Activated CD4-positive, alpha-beta T cell treated with anti-CD3 and anti-CD28 coated beads, Interleukin-2, amount 50 U/mL, for 48 hours (primary cell): ENCODE data around the gene IGSF9.
A peak's percentile ranks its signal among the peaks of the same experiment; 100 is the strongest.

Experiments used
- DNase-seq, 2 experiments: peaks; one replicate each; pipeline ENCODE4 v3.0.0-alpha.2; 2020

IGSF9 gene, protein sequence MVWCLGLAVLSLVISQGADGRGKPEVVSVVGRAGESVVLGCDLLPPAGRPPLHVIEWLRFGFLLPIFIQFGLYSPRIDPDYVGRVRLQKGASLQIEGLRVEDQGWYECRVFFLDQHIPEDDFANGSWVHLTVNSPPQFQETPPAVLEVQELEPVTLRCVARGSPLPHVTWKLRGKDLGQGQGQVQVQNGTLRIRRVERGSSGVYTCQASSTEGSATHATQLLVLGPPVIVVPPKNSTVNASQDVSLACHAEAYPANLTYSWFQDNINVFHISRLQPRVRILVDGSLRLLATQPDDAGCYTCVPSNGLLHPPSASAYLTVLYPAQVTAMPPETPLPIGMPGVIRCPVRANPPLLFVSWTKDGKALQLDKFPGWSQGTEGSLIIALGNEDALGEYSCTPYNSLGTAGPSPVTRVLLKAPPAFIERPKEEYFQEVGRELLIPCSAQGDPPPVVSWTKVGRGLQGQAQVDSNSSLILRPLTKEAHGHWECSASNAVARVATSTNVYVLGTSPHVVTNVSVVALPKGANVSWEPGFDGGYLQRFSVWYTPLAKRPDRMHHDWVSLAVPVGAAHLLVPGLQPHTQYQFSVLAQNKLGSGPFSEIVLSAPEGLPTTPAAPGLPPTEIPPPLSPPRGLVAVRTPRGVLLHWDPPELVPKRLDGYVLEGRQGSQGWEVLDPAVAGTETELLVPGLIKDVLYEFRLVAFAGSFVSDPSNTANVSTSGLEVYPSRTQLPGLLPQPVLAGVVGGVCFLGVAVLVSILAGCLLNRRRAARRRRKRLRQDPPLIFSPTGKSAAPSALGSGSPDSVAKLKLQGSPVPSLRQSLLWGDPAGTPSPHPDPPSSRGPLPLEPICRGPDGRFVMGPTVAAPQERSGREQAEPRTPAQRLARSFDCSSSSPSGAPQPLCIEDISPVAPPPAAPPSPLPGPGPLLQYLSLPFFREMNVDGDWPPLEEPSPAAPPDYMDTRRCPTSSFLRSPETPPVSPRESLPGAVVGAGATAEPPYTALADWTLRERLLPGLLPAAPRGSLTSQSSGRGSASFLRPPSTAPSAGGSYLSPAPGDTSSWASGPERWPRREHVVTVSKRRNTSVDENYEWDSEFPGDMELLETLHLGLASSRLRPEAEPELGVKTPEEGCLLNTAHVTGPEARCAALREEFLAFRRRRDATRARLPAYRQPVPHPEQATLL

DNA sequence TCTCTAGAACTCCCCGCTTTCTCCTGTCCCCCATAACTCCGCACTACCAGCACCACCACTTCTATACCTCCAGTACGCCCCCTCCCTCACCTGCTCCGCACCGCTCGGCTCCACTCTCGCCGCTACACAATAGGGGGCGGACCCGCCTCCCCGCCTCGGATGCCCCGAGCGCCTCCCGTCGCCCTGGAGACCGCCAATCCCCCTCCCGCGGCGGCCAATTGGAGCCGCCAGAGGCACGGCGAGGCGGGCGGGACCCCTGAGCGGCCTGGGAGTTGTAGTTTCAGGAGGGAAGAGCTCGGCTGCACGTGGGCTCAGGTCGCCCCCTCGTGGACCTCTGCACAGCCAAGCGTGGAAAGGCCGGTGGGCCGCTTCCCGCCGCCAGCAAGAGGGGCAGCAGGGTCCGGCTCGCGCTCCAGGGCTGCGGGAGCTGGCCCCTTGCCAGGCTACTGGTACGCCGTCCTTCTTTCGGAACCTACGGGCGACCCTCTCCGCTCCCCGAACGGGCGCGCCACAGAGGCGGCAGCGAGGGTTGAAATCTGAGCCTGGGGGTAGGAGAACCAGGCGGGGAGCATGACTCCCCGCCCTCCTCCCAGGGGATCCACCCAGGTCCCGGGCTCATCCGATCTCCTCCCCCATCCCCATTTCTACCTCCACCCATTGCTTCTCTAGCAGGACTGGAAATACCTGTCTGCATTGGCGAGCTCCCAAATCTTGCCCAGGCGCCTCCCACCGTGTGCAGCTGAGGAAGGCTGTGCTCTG lies at the start of gene IGSF9:
Gene IGSF9, minus strand, starts transcription at position 131 of the 759 bp plus-strand sequence. CDS start 2,159 bp downstream, outside the sequence.
- DNase-seq: peak; percentile 59 to 66

DNA sequence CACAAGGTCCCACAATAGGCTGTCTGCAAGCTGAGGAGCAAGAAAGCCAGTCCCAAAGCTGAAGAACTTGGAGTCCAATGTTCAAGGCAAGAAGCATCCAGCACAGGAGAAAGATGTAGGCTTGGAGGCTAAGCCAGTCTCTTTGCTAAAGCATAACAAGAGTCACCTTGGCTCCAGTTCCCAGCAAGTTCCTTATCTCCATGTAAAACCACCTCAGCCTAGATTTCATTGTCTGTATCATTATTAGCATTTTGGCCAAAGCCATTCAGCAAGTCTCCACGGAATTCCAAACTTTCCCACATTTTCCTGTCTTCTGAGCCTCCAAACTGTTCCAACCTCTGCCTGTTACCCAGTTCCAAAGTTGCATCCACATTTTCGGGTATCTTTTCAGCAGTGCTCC lies 49.5 kb upstream of the IGSF9 start:
- DNase-seq: no peak

DNA sequence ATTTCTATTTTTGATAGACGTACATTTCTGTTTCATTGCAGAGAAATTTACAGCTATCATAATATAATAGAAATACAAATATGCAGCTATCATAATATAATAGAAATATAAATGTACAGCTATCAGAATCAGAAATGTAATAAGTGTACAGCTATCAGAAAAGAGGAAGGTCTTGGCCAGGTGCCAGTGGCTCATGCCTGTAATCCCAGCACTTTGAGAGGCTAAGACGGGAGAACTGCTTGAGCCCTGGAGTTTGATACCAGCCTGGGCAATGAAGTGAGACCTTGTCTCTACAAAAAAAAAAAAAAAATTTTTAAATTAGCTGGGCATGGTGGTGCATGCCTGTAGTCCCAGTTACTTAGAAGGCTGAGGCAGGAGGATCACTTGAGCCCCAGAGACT lies 48.5 kb upstream of the IGSF9 start:
- no peak for DNase-seq

DNA sequence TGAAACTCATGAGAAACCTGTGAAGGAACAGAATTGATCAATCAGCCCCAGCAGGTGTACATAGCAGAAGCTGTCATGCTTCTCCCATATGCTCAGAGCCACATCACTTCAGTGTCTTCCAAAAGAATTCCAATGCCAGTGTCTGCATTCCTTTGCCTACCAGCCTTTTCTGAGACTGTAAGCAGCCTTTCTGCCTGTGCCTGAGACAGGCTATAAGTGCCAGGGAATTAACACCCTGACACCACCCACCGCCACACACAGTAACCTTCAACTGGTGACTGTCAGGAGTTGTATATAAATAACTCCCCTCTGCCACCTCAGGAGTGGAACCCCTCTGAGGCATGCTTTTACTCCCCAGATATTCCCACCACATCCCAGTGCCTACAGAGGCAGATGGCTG lies 46.7 kb upstream of the IGSF9 start:
- DNase-seq: no peak

DNA sequence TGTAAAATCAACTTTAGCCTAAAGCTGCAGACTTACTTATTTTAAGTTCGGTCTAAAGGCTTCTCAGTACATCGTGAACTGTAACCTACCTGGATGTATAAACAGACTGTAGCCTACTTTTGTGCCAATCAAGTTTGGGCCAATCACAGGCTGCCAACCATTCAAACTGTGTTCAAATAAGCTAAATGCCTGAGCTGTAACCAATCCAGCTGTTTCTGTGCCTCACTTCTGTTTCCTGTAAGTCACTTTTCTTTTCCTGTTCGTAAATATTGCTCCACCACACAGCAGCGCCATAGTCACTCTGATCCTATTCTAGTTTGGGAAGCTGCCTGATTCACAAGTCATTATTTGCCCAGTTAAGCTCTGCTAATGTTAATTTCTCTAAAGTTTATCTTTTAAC lies 46.1 kb upstream of the IGSF9 start:
- DNase-seq: no peak

DNA sequence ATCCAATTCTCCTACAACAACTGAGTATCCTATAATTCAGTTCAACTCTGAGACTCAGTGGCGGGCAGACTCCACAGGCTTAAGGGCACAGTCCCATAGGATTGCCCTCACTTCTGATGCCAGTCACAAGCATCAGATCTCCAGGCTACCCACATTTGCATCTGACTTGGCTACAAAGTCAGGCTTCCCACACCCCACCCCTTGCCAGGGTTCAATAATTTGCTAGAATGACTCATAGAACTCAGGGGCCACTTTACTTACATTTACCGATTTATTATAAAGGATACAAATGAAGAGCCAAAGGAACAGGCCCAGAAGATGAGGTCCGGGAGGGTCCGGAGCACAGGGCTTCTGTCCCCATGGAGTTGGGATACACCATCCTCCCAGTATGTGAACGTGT lies 44.6 kb upstream of the IGSF9 start:
- no peak for DNase-seq

DNA sequence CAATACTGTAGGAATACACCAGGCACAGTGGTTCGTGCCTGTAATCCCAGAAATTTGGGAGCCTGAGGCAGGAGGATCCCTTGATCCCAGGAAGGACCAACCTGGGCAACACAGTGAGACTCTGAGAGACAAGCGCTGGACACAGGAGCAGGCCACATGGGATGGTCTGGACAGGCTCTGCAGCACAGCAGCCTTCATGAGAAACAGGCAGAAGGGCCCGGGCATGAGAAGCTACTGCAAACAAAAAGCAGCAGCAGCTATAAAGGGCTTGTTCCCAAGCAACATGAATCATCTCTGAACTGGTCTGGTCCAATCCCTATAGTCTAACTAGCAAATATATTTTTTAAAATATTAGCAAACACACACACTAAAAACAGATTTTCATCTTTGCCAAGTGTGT lies 44.2 kb upstream of the IGSF9 start:
- no peak for DNase-seq

DNA sequence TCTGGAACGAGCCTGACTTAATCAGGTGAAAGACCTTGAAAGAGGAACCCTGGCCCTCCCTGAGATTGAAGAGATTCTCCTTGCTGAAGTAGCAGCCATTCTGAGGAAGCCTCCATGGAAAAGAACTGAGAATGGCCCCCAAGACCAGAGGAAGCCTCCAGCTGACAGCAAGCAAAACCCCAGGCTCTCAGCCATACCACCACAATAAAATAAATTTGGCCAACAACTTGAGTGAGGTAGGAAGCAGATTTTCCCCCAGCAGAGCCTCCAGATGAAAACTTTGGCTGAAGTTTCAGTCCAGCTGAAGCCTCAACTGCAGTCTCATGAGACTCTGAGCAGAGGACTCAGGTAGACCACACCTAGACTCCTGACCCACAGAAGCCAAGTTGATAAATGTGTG lies 42.6 kb upstream of the IGSF9 start:
- no peak for DNase-seq

DNA sequence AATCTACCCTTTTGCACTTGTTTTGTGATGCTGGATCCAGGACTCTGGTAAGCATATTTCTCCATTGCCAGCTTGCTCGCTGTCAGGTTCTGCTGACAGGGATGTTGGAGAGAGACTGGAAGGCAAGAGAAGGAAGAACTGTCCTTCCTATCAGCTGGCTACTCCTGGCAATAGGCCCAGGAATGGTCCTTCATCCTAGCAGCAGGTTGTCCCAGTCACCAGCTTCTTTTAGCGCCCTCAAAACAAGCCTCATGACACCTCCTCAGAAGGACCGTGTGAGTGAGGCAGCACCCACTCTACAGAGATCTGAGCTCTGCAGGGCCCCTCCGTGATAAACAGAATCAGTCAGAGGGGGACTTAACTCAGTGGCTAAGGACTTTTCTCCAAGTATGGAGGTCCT lies 41.8 kb upstream of the IGSF9 start:
- DNase-seq: no peak

DNA sequence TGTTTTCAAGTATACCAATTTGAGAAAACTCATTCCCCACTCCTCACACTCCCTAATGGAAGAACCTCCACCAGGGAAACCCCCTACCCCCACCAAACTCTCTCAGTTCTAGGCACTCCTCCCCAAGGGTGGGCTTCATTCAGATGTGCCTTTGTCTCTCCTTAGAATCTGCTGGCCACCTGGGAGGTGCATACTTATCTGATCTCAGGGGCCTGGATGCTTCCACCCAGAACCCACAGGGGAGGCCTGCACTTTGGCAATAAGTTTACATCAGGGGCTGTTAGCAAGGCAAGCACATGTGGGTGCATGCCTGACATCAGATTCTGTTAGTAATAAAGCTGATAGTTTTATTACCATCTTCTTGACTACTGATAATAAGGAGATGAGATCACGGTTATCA lies 41.1 kb upstream of the IGSF9 start:
- DNase-seq: no peak

DNA sequence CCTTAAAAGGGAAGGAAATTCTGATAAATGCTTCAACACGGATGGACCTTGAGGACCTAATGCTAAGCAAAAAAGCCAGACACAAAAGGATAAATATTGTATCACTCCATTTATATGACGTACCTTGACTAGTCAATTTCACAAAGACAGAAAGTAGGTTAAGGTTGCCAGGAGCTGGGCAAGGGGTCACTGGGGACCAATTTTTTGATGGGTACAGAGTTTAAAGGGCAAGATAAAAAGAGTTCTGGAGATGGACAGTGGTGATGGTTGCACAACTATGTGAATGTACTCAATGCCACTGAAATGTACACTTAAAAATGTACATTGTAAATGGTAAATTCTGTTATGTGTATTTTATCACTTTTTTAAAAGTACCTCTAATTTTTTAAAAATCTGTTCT lies 40.7 kb upstream of the IGSF9 start:
- DNase-seq: no peak

DNA sequence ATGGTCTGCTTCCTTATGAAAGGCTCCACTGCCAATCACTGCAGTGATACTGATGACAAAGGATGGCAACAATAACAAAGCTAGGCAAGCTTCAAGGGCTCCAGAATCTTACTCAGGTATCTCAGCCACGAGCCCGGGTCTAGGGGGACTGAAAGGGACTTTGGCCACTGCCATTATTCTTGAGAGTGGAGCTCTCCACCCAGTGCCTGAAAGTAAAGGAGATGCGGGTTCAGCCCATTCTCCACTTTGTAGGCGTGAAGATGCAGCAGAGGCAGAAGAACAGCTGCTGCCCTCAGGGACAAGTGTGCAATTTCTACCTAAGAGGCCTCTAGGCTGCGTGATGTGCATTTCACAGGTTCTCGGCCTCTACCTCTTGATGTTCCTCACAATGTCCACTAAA lies 40.1 kb upstream of the IGSF9 start:
- no peak for DNase-seq

DNA sequence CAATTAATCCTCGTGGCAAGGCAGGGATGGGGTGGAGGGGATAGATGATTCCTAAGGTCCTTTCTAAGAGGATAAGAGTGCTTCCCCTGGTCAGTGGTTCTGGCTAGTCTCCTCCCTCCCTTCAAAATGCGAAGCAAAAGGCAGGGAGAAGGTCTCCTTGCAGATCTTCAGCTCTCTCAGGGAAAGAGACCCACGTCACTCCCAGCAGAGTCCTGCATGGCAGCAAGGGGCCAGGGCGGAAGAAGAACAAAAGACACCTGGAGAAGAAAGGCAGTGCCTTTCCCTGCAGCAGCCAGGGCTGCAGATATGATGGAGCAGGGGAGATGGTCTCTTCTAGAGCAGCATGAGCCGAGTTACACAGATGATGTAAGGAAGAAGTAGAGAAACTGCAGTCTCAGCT lies 38.3 kb upstream of the IGSF9 start:
- no peak for DNase-seq

DNA sequence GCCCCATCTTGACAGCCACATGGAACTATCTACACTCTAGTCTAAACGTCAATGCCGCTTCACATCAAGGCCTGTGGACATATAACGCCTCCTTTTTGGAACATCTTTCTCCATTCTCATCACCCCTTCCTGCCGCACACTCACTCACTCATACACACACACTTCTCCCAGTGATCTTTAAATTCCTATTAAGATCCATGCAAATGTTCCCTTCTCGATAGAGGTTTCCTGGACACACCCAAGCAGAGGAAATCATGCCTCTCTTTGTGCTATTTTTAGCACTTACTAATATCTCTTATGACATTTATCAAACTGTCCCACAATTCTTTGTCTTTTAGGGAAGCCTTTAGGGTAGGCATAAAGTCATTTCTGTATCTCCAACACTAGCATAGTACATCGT lies 36.9 kb upstream of the IGSF9 start:
- no peak for DNase-seq

DNA sequence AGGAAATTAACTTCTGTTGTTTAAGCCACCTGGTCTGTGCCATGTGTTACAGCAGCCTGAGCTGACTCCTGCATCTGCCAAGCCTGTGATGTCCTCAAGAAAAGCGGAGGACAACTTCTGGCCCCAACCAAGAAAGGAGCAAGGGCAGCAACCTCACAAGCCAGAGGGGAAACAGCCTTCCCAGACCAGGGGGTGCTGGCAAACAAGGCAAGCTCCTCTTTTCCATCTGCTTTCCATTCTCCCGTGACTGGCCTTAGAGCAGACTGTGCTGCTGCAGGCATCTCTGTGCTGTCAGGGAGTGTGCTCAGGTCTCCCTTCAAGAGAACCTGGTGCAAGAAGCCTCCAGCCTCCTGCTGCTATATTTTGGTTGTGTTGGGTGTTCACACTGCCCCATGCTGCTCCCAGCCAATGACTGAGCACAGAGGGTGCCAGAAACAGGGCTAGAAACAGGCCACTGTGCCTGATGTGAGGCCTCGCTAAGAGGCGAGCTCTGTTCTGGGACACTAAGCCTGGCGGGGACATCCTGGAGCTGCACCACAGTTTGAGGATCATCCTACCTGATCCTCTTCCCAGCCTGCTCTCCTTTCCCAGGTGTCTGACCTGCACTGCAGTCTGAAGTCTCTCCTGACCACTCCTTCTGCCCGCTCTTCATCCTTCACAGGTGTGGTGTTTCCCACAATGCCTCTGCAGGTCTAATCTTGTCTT lies 36.1 kb upstream of the IGSF9 start:
- DNase-seq: no peak

DNA sequence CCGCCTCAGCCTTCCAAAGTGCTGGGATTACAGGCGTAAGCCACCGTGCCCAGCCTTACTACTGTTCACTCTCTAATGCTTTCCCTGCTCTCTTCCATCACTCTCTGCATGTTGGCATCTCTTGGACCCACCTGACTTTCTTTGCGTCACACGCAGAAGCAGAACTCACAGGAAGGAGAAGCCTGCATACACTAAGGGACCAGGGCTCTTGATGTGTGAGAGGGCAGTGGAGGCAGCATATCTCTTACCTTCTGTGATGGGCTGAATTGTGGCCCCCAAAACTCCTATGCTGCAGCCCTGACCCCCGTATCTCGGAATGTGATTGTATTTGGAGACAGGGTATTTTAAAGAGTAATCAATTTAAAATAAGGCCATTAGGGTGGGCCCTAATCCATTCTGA lies 35.4 kb upstream of the IGSF9 start:
- DNase-seq: no peak

DNA sequence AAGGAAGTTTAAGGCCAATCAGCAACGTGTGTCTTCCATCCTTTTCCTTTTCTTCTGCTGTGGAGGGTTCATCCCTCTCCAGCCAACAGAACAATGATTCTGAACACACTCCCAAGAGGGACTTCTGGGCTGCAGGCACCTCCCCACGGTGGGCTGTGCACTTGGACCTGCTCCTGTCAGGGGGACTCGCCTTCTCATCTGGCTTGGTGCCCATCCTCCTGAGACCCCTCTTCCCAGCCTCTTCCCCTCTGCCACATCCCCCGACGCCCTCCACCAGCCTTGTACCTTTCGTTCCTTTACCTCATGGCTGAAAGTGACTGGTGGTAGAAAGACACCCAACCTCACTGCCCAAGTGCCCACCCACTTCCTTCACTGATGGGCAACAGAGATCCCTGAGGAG lies 34.7 kb upstream of the IGSF9 start:
- no peak for DNase-seq

DNA sequence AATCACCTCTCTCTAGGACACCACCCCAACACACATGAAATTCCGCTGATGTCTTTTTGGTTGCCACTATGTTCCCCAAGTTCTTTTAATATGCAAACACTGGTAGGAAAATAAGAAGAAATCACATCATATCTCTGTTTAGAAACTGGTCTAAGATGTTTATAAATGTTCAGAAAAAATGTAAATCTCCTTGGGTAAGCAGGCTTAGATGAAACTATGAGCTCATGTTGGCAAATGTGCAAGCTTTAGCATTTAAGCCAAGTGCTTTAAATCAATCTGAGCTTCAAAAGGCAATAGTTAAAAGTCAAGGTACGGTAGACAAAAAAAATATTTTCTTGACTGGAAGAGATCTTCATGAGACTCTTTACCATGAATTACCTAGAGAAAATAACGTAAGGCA lies 33.8 kb upstream of the IGSF9 start:
- DNase-seq: no peak

DNA sequence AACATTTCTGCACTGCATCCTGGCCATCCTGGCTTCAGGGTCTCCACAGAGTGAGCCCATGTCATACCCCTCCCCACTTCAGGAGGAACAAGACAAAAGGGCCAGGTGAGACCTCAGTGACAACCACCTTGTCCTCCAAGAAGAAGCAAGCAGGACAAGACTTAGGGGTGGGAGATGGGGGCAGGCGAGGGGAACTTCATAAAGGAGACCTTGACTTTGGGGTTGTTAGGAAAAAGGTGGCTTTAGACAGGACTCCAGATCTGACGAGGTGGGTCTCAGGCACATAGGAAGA lies 32.6 kb upstream of the IGSF9 start:
- no peak for DNase-seq

DNA sequence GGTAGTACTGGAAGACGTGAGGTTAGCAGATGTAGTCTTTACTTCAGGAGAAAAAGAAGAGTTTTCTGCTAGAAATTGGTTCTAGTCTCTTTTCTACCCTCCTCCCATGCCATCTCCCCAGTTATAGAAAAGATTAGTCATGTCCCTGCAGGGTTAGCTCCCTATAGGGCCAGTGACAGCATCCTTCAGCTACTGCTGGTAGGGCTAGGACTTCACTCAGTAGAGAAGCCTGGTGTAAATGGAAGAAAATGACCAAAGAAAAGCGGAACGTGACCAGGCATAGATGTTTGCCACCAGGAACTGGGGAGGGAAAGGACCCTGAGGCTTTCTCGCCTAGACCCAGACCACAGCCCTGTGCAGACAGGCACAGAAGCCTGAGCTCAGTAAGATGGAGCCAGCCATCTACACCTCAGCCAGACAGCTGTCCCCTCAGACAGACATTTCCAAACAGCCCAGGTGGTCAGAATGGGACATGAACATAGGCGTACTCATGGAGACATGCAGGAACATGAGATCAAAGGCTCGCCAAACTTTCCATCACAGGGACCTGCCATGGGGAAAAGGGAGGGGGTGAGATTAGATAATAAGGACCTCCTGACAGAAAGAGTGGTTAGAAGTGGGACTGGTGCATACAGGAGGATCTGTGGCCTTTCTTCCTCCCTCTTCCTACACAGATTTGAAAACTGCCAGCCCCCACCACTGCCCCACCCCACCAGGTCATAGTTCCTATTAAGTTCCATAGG lies 32.1 kb upstream of the IGSF9 start:
- no peak for DNase-seq

DNA sequence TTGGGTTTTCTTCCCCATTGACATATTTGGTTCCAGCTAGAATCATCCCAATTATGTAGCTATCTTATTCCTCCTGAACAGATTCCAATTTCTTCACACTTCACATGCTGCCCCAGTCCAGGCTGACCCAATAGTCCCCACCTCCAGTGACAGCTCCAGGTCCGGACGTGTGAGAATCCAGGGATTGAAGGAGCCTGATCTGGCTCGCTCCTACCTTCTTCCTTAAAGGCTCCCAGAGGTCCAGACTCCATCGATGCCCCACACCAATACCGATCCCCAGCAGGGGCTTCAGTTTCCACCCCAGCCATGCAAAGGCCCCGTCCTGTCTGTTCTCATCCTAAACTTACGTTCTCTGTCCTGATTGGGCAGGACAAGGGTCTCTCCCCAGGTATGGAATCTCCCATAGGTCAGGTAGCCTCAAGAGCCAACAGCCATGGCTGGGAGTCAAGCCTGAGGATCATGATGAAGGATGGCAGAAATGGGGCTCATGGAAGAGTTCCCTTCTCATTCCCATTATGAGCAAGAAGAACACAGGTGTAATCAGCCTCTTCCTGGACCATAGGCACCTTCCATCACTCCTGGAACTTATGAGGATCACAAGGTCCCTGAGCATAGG lies 29.0 kb upstream of the IGSF9 start:
- no peak for DNase-seq
